Breast epithelium (tissue), 3 donors: ENCODE data around the gene CCDC146.

Experiments used
- POLR2A ChIP-seq: fragments of 450-650 bp; IDR thresholded peaks from one replicate; pipeline ENCODE4 v1.6.1; 2016; ENCODE audit warnings: antibody characterized with exemption, mild to moderate bottlenecking, moderate library complexity
- TF ChIP-seq, protein P1 (sequence below), 3 donors: fragments of 450-650 bp; IDR thresholded peaks; one replicate each; pipeline ENCODE4 v1.5.1; 2016 to 2017; ENCODE audit warnings: antibody characterized with exemption in 3 of 3, mild to moderate bottlenecking in 3 of 3, moderate library complexity in 3 of 3

DNA sequence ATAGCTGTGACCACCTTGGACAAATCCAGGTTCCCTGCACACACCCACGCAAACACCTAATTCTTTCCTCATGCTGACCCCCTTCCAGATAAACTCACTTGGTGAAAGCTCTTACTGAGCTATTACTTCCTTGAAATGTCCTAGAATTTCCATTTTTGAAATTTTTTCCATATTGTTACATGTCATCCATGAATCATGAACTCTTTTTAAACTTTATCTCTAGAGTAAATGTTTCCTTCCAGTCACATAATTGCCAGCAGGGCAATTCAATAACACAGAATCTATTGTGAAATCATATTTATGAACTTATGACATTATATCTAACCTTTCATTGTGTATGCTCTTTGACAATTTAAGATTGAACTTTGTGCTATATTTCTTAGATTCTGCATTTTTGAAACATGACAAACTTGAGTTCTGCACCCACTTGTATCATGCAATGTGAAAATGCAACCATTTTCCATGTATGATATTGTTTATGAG lies 104.0 kb downstream of the CCDC146 start:
- TF ChIP-seq, protein P1, sequence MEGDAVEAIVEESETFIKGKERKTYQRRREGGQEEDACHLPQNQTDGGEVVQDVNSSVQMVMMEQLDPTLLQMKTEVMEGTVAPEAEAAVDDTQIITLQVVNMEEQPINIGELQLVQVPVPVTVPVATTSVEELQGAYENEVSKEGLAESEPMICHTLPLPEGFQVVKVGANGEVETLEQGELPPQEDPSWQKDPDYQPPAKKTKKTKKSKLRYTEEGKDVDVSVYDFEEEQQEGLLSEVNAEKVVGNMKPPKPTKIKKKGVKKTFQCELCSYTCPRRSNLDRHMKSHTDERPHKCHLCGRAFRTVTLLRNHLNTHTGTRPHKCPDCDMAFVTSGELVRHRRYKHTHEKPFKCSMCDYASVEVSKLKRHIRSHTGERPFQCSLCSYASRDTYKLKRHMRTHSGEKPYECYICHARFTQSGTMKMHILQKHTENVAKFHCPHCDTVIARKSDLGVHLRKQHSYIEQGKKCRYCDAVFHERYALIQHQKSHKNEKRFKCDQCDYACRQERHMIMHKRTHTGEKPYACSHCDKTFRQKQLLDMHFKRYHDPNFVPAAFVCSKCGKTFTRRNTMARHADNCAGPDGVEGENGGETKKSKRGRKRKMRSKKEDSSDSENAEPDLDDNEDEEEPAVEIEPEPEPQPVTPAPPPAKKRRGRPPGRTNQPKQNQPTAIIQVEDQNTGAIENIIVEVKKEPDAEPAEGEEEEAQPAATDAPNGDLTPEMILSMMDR (IDR thresholded peaks at IDR 0.05), result no peak
- TF ChIP-seq POLR2A, result no peak
